D721Med (cell line): ENCODE measurements around the gene MGAT5.

ENCODE experiments used
- DNase-seq: peaks from one replicate; pipeline ENCODE4 v3.0.0; 2011; ENCODE audit warnings: low spot score; ENCODE audit not compliant: insufficient read length
- FAIRE-seq: peaks from 2 replicates; lab custom pipeline; 2011; peaks lifted over from hg19 to GRCh38; lab: Jason Lieb, UNC
- CTCF ChIP-seq: IDR thresholded peaks from 2 replicates; pipeline ENCODE4 v1.5.1; 2012; ENCODE audit warnings: mild to moderate bottlenecking, control low read depth; ENCODE audit not compliant: insufficient read depth; ENCODE audit errors: missing control alignments

MGAT5 gene

GRCh38 chr2:134235510-134236144 lies 18.2 kb upstream of the MGAT5 start:
- FAIRE-seq (no peak), DNase-seq (no peak)
- TF ChIP-seq CTCF = no peak

- TF ChIP-seq CTCF = no peak
- DNase-seq = no peak
- FAIRE-seq = no peak
Measured at GRCh38 chr2:134238371-134238770, 15.5 kb upstream of the MGAT5 start.

GRCh38 chr2:134240061-134240460 lies 13.8 kb upstream of the MGAT5 start:
- TF ChIP-seq CTCF = no peak
- FAIRE-seq = no peak

GRCh38 chr2:134241911-134242310 lies 12.0 kb upstream of the MGAT5 start:
- no peak for FAIRE-seq
- no peak for TF ChIP-seq CTCF
- no peak for DNase-seq

More at GRCh38 chr2:134240061-134240460, 13.8 kb upstream of the MGAT5 start:
- DNase-seq = no peak

- TF ChIP-seq CTCF = no peak
- DNase-seq (no peak), FAIRE-seq (no peak)
Measured at GRCh38 chr2:134243244-134243643, 10.6 kb upstream of the MGAT5 start.

GRCh38 chr2:134244086-134244485 lies 9.8 kb upstream of the MGAT5 start:
- DNase-seq (no peak), FAIRE-seq (no peak)

More at GRCh38 chr2:134244086-134244485, 9.8 kb upstream of the MGAT5 start:
- TF ChIP-seq CTCF = no peak
